M059J (cell line): Measurements from ENCODE around the gene MSANTD1. TPM values are rescaled to one million over a fixed set of nuclear protein-coding genes. Genes with fewer than 3 reads are reported as not detected.
A peak's percentile ranks its signal among the peaks of the same experiment; 100 is the strongest.

Source experiments
- DNase-seq: peaks from one replicate; pipeline ENCODE4 v3.0.0-alpha.2; 2012; ENCODE audit warnings: low read depth
- total RNA-seq: library from RNA; depleted of rRNA; stranded (reverse); fragments of >200 nt; shearing (Covaris generic); gene quantifications from 2 replicates; pipeline ENCODE4 v1.2.3, GENCODE V29; 2014; rRNA removed

Gene MSANTD1
- 0.10 TPM in 1 of 2 replicates, not detected in the other for total RNA-seq

GRCh38 chr4:3248811-3249661, at the start of gene MSANTD1:
Gene MSANTD1, plus strand, starts transcription at chr4:3249159. Its CDS starts 64 bp downstream, at chr4:3249223.
- peak; percentile 36 for DNase-seq

GRCh38 chr4:3199653-3200422, 49.1 kb upstream of the MSANTD1 start:
- no peak for DNase-seq

DNA sequence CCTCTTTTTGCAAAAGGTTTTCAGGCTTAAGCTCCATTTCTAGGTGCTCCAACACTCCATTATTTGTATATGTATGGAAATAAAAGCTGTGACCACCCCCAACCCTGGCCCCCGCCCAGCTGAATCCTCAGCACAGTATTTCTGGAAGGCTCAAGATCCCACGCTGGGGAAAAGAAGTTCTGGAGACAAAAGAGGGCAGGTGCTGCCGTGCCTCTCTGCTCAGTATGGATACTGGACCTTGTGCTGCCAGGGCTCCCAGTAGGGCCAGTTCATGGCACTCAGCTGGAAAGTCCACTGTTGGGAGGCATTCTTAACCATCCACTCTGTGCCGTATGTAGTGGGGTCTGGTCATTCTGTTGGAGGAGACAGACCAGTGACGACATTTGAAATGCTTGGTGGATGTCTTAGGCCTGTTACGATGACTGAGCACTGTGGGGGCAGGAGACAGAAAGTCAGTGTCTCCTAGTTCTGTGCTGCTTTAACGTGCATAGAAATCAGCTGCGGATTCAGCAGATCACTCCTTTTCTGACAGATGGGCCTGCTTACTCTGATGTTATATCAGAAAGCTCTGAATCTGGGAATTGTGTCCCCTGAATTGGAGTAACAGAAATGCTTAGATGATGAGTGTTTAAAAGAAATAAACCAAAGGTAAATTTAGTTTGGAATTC, 48.4 kb upstream of the MSANTD1 start:
- DNase-seq = no peak

- peak; percentile 38 for DNase-seq
Observed at GRCh38 chr4:3201718-3202702, 46.9 kb upstream of the MSANTD1 start.

GRCh38 chr4:3202836-3203820, 45.8 kb upstream of the MSANTD1 start:
- DNase-seq = no peak

GRCh38 chr4:3203971-3204431, 45.0 kb upstream of the MSANTD1 start:
- no peak for DNase-seq

DNA sequence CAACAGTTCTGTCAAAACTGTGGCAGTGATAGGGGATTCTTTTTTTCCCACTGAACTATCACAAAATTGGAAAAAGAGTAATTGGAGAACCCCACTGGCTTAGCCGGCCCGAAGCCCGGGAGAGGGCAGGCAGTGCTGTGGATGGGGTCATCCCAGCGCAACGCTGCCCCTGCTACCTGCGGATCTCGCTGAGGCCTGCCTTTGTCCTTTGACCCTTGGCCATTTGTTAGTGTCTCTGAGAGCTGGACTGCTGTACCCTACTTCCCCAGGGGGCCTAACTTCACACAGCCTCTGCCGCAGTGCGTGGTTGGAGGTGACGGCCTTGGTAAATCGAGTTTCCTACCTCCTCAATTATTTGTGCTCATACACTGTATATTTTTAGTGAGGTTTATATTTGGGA, 43.0 kb upstream of the MSANTD1 start:
- DNase-seq = no peak

DNA sequence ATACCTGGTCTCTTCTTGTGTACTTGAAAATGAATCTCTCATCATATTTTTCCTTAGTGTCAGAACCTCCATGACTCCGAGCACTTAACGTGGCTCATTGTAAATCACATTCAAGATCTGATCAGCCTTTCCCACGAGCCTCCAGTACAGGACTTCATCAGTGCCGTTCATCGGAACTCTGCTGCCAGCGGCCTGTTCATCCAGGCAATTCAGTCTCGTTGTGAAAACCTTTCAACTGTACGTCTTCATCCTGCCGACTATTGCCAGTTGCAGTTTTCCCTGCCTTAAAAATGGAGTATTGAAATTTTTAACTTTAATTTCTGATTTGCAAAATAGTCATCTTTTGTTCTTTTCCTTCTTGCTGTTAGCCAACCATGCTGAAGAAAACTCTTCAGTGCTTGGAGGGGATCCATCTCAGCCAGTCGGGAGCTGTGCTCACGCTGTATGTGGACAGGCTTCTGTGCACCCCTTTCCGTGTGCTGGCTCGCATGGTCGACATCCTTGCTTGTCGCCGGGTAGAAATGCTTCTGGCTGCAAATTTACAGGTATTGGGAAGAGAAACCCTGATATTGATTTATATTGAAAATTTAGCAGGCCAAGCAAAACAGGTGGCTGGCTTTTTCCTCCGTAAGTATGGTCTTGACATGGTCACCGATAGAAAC, 42.4 kb upstream of the MSANTD1 start:
- DNase-seq = no peak

DNA sequence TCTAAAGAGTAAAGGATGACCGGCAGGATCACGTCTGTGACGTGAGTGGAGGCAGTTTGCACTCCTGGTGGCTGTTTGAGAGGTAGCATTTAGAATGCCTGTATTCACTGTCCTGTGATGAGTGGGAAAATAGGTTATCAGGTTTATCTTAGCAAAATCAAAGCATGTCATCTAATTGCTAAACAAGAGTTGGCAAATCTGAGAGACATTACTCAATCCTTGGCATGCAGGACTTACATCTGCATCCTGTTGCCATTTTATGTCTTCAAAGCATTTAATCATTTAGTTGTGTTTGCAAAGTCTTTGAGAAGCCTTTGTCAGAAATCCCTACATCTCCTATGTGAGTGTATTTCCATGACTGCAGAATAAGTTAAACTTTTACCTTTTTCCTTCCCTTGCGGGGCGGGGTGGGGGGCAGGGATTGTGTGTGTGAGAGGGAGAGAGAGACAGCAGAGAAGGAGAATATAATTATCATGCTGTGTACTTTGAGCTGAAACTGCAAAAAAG, 41.4 kb upstream of the MSANTD1 start:
- peak; percentile 24 for DNase-seq

GRCh38 chr4:3208826-3209225, 40.1 kb upstream of the MSANTD1 start:
- DNase-seq = no peak

GRCh38 chr4:3209551-3210325, 39.2 kb upstream of the MSANTD1 start:
- no peak for DNase-seq

DNA sequence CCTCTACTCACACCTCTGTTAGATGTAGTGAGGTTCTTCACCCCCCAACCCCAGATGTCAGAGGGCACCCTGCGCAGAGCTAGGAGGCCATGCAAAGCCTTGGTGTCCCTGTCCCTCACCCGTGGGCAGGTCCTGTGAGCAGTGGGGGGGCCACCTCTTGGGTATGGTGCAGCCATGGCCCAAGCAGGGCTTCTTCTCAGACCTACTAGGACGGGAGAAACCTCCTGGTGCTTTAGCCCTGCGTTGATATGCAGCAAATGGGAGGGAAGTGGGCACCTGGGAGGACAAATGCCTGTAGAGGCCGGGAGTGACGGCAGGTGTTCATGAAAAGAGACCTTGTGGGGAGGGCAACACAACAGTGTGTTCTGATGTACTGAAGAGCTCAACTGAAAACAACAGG, 38.5 kb upstream of the MSANTD1 start:
- no peak for DNase-seq

DNA sequence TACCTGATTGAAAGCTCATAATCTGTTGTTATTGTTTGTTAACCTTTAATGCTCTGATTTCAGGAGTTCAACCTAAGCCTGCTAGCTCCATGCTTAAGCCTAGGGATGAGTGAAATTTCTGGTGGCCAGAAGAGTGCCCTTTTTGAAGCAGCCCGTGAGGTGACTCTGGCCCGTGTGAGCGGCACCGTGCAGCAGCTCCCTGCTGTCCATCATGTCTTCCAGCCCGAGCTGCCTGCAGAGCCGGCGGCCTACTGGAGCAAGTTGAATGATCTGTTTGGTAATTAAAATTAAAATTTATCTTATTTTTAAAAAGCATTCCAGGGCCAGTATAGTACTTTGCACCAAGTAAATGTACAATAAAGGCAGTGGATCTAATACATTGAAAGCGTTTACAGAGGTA, 37.1 kb upstream of the MSANTD1 start:
- no peak for DNase-seq

DNA sequence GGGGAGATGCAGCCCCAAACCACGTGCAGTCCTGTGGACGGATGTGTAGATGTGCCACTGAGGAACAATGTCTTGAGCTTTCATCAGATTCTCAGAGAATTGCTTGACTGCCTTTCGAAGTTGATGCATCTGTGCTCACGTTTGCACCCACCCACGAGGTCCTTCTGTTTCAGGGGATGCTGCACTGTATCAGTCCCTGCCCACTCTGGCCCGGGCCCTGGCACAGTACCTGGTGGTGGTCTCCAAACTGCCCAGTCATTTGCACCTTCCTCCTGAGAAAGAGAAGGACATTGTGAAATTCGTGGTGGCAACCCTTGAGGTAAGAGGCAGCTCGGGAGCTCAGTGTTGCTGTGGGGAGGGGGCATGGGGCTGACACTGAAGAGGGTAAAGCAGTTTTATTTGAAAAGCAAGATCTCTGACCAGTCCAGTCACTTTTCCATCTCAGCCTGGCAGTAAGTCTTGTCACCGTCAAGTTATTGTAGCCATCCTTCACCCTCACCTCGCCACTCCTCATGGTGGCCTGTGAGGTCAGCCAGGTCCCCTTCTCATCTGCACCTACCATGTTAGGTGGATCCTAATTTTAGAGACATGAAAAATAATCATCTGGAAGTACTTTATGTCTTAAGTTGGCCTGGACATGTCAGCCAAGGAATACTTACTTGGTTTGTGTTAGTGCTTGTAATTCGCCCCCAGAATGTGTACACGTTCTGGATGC, 36.4 kb upstream of the MSANTD1 start:
- no peak for DNase-seq

GRCh38 chr4:3213106-3213425, 35.9 kb upstream of the MSANTD1 start:
- no peak for DNase-seq

- DNase-seq = no peak
Observed at GRCh38 chr4:3213661-3214250, 35.2 kb upstream of the MSANTD1 start.

DNA sequence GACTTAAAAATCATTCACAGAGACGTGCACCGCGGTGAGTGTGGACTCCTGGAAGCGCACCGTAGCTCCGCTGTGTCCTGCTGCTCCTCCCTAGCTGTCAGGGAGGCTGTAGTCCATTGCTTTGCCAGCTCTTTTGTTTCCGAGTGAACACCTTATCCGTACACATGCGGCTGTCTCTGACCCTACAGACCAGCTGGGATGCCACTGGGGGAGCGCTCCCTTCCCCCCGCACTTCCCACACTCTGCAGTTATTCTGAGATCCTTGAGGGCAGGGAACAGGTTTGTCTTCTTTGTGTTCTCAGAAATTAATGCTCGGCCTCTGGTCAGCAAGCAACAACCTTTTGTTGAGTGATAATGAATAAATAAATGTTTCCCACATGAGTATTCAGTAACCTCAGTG, 33.7 kb upstream of the MSANTD1 start:
- DNase-seq = no peak
